GM10266 (cell line): ENCODE data around the gene LRP3.
A peak's percentile ranks its signal among the peaks of the same experiment; 100 is the strongest.
"Not testable (repeated sequence)": the region's sequence is repeated elsewhere in the genome, so short reads cannot be mapped to it uniquely, and the experiment has no call there.

ENCODE experiments used
- DNase-seq: peaks from one replicate; pipeline ENCODE4 v3.0.0; 2012; ENCODE audit errors: extremely low spot score
- CTCF ChIP-seq: IDR thresholded peaks from 2 replicates; pipeline ENCODE4 v1.5.1; 2012; ENCODE audit warnings: mild to moderate bottlenecking, low read depth; ENCODE audit not compliant: control insufficient read depth, insufficient read depth; ENCODE audit errors: missing control alignments

The LRP3 gene

GRCh38 chr19:33176670-33177416 lies 17.3 kb upstream of the LRP3 start:
- TF ChIP-seq CTCF: no peak
- peak; percentile 97 for DNase-seq

- TF ChIP-seq CTCF: peak; percentile 25
- peak; percentile 62 for DNase-seq
Measured at GRCh38 chr19:33177417-33177979, 16.6 kb upstream of the LRP3 start.

- TF ChIP-seq CTCF: no peak
- no peak for DNase-seq
Measured at GRCh38 chr19:33186431-33187182, 7.5 kb upstream of the LRP3 start.

GRCh38 chr19:33187183-33187540 lies 7.0 kb upstream of the LRP3 start:
- no peak for DNase-seq
- TF ChIP-seq CTCF: no peak

GRCh38 chr19:33189453-33189852 lies 4.7 kb upstream of the LRP3 start:
- no peak for DNase-seq
- no peak for TF ChIP-seq CTCF

- DNase-seq: not testable (repeated sequence)
Measured at GRCh38 chr19:33191092-33191491, 3.0 kb upstream of the LRP3 start.

- TF ChIP-seq CTCF: no peak
- DNase-seq: no peak
Measured at GRCh38 chr19:33191501-33191900, 2.6 kb upstream of the LRP3 start.
